ENCODE data around the gene GPR143.

The GPR143 gene

GRCh38 chrX:9708086-9708485 lies 57.6 kb downstream of the GPR143 start:
- no peak for DNase-seq (ENCODE audit: low read depth in 2 of 2)

GRCh38 chrX:9707306-9708033 lies 58.2 kb downstream of the GPR143 start:
- no peak for DNase-seq (ENCODE audit: low read depth in 2 of 2)

GRCh38 chrX:9706421-9706820 lies 59.2 kb downstream of the GPR143 start:
- DNase-seq (ENCODE audit: low read depth in 2 of 2): no peak

GRCh38 chrX:9704876-9705465 lies 60.7 kb downstream of the GPR143 start:
- DNase-seq (ENCODE audit: low read depth in 2 of 2): no peak

DNA sequence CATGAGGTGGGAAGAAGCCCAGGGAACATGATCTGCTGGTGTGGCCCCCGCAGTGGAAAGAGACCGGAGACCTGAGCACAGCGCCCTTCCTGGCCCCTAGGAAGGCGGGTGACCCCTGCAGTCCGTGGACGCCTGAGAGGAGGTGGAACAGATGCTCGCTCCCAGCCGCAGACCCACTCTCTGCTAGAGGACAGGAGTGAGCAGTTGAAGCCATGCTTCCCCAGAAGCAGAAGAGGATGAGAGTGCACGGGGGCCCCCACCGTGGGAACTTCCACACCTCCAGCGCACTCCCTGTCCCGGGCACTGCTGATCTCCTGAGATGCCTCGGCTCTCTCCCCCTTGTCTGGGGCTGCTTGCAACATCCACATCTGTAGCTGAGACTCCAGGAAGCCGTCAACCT lies 62.2 kb downstream of the GPR143 start:
- DNase-seq (ENCODE audit: low read depth in 2 of 2): no peak

GRCh38 chrX:9701790-9702189 lies 63.9 kb downstream of the GPR143 start:
- DNase-seq (ENCODE audit: low read depth in 2 of 2): no peak

GRCh38 chrX:9700555-9700954 lies 65.1 kb downstream of the GPR143 start:
- DNase-seq (ENCODE audit: low read depth in 2 of 2): no peak

GRCh38 chrX:9698576-9698975 lies 67.1 kb downstream of the GPR143 start:
- no peak for DNase-seq (ENCODE audit: low read depth in 2 of 2)

GRCh38 chrX:9693307-9694001 lies 72.2 kb downstream of the GPR143 start:
- no peak for DNase-seq (ENCODE audit: low read depth in 2 of 2)

GRCh38 chrX:9690046-9690445 lies 75.6 kb downstream of the GPR143 start:
- no peak for DNase-seq (ENCODE audit: low read depth in 2 of 2)

DNA sequence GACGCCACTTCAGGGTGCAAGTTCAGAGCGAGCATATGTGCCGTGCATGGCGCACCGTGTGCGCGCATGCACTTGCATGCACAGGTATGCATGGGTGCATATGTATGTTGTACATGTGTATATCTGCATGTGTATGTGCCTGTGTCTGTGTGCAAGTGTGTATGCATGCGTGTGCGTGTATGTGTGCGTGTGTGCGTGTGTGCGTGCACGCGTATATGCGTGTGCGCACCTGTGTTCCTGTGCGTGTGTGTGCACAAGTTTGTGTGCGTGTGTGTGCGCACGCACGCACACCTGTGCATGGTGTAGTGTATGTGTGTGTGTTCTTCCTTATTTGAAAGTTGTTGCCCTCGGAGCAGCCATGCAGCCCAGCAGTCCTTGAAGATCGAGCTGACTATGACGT lies 76.8 kb downstream of the GPR143 start:
- DNase-seq (ENCODE audit: low read depth in 2 of 2): no peak

- no peak for DNase-seq (ENCODE audit: low read depth in 2 of 2)
Measured at GRCh38 chrX:9687899-9688298, 77.7 kb downstream of the GPR143 start.

GRCh38 chrX:9683350-9683749 lies 82.3 kb downstream of the GPR143 start:
- no peak for DNase-seq (ENCODE audit: low read depth in 2 of 2)

DNA sequence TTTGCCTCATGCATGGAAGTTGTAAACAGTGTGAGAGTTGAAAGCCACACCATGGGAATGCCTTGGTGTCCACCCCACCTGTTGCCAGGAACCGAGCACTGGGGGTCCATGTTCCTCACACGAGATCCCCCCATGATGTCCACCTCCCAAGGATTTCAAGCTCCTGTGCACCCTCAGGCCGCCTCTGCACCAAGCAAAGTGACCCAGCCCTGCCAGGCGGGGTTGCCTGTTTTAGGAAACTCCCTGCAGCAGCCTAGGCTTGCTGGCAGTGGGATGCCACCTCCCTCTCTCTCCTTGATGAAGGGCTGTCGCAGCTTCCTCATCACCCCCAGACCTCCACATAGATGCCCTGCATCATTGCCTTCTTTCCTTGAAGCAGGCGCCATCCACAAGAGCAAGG lies 82.8 kb downstream of the GPR143 start:
- no peak for DNase-seq (ENCODE audit: low read depth in 2 of 2)

DNA sequence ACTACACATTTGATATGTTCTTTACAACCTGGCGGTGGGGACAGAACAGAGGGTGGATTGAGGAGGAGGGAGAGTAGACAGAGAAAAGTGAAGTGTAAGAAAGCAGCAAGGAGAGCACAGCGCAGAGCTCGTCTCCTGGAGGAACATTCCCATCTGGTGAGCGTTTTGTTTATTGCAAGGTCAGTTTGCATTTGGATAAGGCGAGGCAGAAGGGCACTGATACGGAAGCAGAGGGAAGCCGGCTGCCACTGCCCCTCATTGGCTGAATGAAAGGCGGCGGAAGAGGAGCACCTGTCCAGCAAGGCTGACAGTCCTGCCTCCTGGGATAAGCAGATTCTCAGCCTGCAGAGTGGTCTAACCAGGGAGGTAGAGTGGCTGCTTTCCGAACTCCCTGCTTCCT lies 83.2 kb downstream of the GPR143 start:
- DNase-seq (ENCODE audit: low read depth in 2 of 2): no peak

- no peak for DNase-seq (ENCODE audit: low read depth in 2 of 2)
Measured at GRCh38 chrX:9681422-9681821, 84.2 kb downstream of the GPR143 start.

- no peak for DNase-seq (ENCODE audit: low read depth in 2 of 2)
Measured at GRCh38 chrX:9681011-9681410, 84.6 kb downstream of the GPR143 start.

DNA sequence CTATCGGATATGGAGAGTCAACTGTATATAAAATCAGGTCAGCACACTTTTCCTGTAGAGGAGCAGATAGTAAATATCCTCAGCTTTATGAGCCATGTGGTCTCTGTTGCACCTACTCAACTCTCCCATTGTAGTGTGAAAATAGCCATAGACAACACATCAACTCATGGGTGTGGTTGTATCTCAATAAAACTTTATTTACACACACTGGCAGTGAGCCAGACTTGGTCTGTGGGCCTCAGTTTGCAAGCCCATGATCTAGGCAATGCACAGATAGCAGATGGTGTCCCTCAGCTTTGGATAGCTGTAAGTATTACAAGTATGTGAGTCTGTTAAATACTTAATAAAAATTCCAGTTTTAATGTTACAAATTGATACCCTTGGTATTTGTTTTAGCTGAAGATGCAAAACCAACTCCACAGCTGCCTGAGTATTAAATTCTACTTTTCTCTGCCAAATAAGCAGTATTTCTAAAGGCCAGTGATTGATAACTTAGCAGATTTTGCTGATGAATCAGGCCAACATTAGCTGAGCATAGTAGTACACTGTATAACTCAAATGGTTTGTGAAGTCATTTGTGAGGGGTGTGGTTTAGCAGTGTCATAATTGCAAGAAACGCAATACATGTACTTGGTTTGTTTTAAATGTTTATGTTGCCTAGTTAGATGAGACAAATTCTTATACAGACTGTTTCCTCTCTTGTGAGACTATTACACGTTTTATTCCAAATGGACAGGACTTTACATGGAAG lies 87.3 kb downstream of the GPR143 start:
- no peak for DNase-seq (ENCODE audit: low read depth in 2 of 2)

GRCh38 chrX:9677098-9677739 lies 88.4 kb downstream of the GPR143 start:
- DNase-seq (ENCODE audit: low read depth in 2 of 2): peak; percentile 2 to 6

GRCh38 chrX:9676738-9677097 lies 88.9 kb downstream of the GPR143 start:
- no peak for DNase-seq (ENCODE audit: low read depth in 2 of 2)

DNA sequence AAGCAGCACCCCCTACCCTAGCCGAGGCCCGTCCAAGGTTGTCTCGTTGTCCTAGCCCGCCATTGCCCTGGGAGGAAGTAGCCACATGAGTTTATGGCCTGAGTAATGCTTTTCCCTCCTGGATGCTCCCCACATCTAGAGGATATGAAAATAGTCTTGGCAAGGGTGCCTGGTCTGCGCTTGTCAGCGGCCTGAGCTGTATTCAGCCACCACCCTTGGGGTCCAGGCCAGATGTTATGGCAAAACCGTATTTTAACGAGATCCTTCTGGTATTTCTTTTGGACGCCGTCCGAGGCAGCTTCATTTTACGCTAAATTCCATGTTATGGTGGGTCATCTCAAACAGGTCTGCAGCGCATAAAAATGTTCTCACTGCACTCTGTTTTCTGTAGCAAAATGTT lies 89.3 kb downstream of the GPR143 start:
- no peak for DNase-seq (ENCODE audit: low read depth in 2 of 2)

All from stimulated activated CD8-positive, alpha-beta memory T cell treated with anti-CD3 and anti-CD28 coated beads, Interleukin-15, amount 100 ng/mL, for 48 hours (primary cell).